Heart left ventricle (tissue), 13 donors: ENCODE data around the gene CAMTA1.

Experiments
- CTCF ChIP-seq, 12 donors: fragments of 200-600 bp; sonication (generic) in 4 of 12; IDR thresholded peaks; one replicate each; pipeline versions ENCODE4 v1.5.0 to v1.8.0; 2018 to 2022; ENCODE audit warnings: antibody characterized with exemption in 12 of 12, mild to moderate bottlenecking in 5 of 12
- POLR2A ChIP-seq, 2 donors: fragments of 450-650 bp; IDR thresholded peaks; one replicate each; pipeline ENCODE4 v1.6.1; 2017; ENCODE audit warnings: antibody characterized with exemption in 2 of 2, mild to moderate bottlenecking in 2 of 2, moderate library complexity in 2 of 2
- donor health status: ischemic (EF 13 %, LVEDD 7.1; RV severe dilation, severe dysfunction).
- donor health status: DM: no; HTN: yes; CAD: no.
- donor health status: DM: no; HTN: no; CAD: no.
- donor health status: ischemic (EF 25% LVEDD 6.9; RV normal size, moderate dysfunction).
- donor health status: ischemic (EF 25% LVEDD 5.7; RV mildly dilated, moderate dysfunction).
- donor health status: ischemic (EF 35%, LVEDD 5.7; RV mildly dilated, moderate dysfunction).
- donor health status: nonischemic (EF 11% LVEDD 7.7; RV severe dilation, severe dysfunction).
- donor health status: DM: yes; HTN: yes; CAD: no.
- donor health status: PGD.
- donor health status: ischemic (EF 29% LVEDD 5.4; RV normal size, mild dysfunction).
- donor health status: nonischemic (EF 23%, LVEDD 6.1; RV moderate dilation, normal function).

DNA sequence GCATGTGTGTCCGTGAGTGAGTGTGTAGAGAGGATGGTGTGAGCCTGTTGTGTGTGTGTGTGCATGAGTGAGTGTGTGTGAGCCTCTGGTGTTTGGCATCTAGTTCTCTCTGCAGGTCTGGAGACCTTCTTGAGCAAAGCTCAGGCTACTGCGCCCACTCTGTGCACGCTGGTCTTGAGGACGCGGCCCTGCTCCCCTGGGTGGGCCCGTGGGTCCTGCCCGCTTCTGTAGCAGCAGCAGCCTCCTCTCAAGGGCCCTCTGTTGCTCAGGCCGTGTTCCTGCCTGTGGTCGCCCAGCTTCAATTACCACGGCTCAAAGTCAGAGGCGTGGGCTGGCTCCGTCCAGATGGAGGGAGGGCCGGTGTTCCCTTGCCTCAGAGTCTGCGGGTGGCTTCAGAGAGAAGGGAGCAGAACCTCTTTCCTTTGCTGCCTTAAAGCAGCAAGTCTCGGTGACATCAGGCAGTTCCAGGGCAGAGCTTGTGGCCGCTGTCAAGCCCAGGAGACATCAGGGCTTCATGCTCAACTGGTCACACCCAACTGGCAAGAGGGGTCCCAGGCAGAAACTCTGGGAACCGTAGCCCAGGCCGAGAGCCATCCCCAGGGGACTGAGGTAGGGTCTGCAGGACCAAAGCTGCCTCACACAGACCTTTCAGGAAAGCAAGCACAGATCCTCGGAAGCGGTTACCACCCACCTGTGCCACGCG is 715.3 kb downstream of the CAMTA1 start:
- TF ChIP-seq CTCF (IDR thresholded peaks at IDR 0.05) (no peak), POLR2A (IDR thresholded peaks at IDR 0.05) (no peak)
